Measurements from ENCODE around the gene IGF1. TPM values are rescaled to one million over a fixed set of nuclear protein-coding genes. Genes with fewer than 3 reads are reported as not detected.

Gene IGF1
- total RNA-seq, 4 donors from 2014 or later = 3.6 to 161 (median 33.9) TPM

- H3K9me3 ChIP-seq = no peaks in the 10 kb centered on the region
- H3K36me3 ChIP-seq = no peaks in the 10 kb centered on the region
- H3K27me3 ChIP-seq = no peaks in the 10 kb centered on the region
- TF ChIP-seq CTCF (IDR thresholded peaks at IDR 0.05) (no peak), POLR2A (IDR thresholded peaks at IDR 0.05) (no peak)
- intact Hi-C loops (cut with DNase I; ENCODE audit: low total_unique reads) = no loop called here
- DNase-seq = no peak
- H3K4me1 ChIP-seq = no peaks in the 10 kb centered on the region
- H3K27ac ChIP-seq = peak overlapping the region in 1 of 2 donors; percentile 80
- H3K4me3 ChIP-seq = no peak overlapping the region
These were observed 1.5 kb upstream of the IGF1 start for GRCh38 chr12:102481705-102482425.

- intact Hi-C loops (cut with DNase I; ENCODE audit: low total_unique reads) = no loop called here
- peak overlapping the region; percentile 23 to 24 for H3K4me3 ChIP-seq
- no peak for TF ChIP-seq CTCF (IDR thresholded peaks at IDR 0.05)
- no peak for TF ChIP-seq POLR2A (IDR thresholded peaks at IDR 0.05)
These were observed 424 bp downstream of the IGF1 start for GRCh38 chr12:102479939-102480338.

GRCh38 chr12:102479099-102479885, 1.1 kb downstream of the IGF1 start:
- H3K36me3 ChIP-seq = no peaks in the 10 kb centered on the region
- intact Hi-C loops (cut with DNase I; ENCODE audit: low total_unique reads) = no loop called here
- DNase-seq = no peak
- TF ChIP-seq POLR2A (IDR thresholded peaks at IDR 0.05) (no peak), CTCF (IDR thresholded peaks at IDR 0.05) (no peak)
- no peaks in the 10 kb centered on the region for H3K4me1 ChIP-seq
- no peaks in the 10 kb centered on the region for H3K9me3 ChIP-seq
- H3K4me3 ChIP-seq = peak overlapping the region; percentile 23 to 24
- no peaks in the 10 kb centered on the region for H3K27me3 ChIP-seq
- H3K27ac ChIP-seq = peak overlapping the region; percentile 67 to 80

More at GRCh38 chr12:102479939-102480338, 424 bp downstream of the IGF1 start:
- DNase-seq = no peak
- H3K36me3 ChIP-seq = no peaks in the 10 kb centered on the region
- H3K27me3 ChIP-seq = no peaks in the 10 kb centered on the region
- H3K9me3 ChIP-seq = no peaks in the 10 kb centered on the region
- H3K27ac ChIP-seq = peak overlapping the region; percentile 67 to 80
- H3K4me1 ChIP-seq = no peaks in the 10 kb centered on the region

GRCh38 chr12:102478405-102479098, 1.8 kb downstream of the IGF1 start:
- TF ChIP-seq CTCF (IDR thresholded peaks at IDR 0.05) (no peak), POLR2A (IDR thresholded peaks at IDR 0.05) (no peak)
- Histone ChIP-seq H3K4me1 (no peaks in the 10 kb centered on the region), H3K4me3 (peak overlapping the region; percentile 23 to 24), H3K36me3 (no peaks in the 10 kb centered on the region), H3K27ac (peak overlapping the region; percentile 67 to 80), H3K9me3 (no peaks in the 10 kb centered on the region), H3K27me3 (no peaks in the 10 kb centered on the region)
- no peak for DNase-seq
- intact Hi-C loops (cut with DNase I; ENCODE audit: low total_unique reads) = no loop called here
